Fibroblast of skin of abdomen (primary cell): Measurements from ENCODE around the gene TTC1.

Experiments
- DNase-seq: peaks from one replicate; pipeline ENCODE4 v3.0.0-alpha.2; 2013

The TTC1 gene

DNA sequence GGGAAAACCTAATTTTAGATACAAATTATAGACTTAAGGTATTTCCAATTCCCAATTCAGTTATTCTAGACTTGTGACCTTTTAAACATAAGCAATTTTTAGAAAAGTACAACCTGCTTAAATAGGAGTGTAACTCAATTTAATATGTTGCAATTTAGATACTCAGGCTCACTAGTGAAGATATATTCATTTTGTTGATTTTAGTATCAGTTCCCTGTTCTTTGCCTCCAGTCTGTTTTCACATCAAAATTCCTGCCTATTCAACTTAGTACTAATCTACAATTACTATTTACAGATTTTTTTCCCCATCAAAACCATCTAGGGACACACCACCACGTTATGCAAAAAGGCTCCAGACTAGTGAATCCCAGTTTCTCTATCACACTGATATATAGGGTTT lies 79.9 kb downstream of the TTC1 start:
- DNase-seq: no peak

DNA sequence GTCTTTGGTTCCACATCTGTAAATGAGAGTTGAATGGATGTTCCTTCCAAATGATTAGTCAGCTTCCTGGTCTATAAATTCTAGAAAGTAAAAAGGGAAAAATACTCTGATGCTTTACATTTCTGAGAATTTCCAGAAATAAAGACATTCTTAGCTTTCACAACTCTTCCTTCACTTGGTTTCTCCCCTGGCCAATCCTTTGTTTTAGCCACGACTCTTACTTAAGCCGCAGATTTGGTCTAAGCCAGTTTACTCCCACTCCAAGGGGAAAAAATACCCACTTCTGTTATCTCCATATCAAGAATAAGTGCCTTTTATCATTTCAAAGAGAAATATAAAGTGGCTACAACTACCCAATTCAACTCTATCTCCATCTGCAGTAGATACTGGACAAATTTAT lies 80.6 kb downstream of the TTC1 start:
- DNase-seq: no peak

DNA sequence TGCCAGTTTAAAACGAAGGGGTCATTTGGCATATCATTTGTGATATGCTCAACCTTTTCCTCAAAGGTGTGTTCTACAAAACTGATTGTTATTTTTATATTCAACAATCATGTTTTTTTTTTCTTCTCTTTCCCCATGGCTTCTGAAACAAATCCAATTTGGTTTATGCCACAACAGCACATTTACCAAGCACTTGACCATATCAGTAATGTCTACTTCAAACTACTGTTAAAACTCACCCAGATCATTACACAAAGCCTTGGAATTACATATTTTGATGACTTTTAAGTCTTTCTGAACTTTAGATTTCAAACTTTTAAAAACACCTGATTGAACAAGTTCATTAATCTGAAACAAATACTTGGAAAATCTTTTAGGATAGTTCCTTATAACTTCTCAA lies 81.1 kb downstream of the TTC1 start:
- DNase-seq: no peak

DNA sequence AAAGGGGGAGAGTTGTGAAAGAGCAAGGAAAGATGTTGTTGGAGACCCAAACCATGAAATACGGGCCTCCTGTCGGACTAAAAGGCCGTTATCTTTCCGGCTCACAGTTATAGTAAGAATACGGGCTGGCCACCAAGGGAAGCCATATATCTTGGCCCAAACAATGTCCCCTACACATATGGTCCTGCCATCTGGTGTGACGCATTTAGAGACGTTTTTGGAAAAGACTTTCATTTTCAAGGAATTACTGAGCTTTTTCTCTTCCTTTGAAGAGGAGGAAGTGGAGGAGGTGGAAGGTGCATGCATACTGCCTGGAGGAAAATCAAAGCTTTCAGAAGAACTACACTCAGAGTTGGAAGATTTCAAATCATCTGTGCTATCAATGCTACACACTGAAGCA lies 83.6 kb downstream of the TTC1 start:
- DNase-seq: no peak

DNA sequence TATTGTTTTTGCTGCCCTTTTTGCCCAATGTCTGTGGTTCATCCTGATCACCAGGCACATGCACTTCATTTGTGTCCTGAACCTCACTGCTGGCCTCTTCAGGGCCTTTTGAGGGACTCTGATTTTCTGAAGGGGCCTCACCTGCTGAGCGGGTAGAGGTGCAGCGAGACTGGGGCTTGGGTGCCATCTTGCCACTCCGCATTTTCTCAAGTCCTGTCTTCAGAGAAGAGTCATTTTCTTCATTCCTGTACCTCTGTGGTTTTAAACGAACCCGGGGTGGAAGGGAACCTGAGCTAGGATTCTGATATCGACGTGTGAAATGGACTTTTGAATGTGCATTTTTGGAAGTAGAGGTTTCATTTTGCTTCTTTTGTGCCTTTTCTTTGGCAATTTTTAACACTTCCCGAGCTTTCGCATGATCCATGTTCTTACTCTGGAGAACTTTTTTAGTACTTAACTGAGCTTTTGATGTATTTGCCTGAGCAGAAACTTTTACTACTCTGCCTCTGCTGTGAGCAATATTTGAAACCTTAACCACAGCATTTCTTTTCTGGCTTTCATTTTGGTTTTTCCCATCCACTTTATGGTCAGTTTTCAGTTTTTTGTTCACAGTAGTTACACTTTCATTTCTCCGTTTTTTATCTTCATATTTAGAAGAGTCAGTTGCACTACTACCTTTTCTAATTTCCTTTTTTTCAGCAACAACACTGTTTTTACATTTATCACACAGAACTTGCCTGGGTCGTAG lies 84.2 kb downstream of the TTC1 start:
- DNase-seq: no peak

DNA sequence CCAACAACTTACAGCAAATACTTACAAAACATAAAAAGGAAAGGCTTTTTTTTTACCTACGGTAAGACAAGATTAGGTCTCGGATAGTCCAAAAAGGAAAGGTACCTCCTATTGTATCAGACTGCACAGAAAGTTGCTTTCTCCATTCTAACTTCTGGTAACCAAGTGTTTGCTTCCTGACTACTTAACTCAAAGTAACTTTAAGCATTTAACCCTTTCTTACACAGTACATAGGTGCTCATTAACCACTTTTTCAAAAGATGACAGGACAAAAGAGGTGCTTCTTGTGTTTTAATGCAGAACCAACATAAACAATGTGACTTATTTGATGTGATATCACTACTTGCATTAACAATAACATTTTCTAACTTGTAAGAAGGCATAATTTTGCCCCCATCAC lies 87.2 kb downstream of the TTC1 start:
- DNase-seq: no peak

DNA sequence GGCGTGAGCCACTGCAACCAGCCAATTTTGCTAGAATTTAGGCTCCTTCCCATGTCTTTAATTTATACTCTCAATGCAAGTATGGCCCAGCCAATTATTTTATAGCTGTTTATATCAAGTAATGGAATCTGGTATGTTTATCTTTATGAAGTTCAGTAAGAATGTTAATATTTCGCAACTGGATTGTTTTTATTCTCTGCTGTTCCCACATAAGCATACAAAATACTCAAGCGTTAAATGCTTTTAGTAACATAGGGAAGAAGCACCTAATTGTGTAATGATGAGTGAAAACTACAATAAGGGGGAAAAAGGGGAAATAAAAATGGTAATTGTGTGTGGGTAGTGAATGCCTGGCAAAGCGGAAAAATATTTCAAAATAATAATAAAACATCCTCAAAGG lies 89.1 kb downstream of the TTC1 start:
- DNase-seq: peak; percentile 20

DNA sequence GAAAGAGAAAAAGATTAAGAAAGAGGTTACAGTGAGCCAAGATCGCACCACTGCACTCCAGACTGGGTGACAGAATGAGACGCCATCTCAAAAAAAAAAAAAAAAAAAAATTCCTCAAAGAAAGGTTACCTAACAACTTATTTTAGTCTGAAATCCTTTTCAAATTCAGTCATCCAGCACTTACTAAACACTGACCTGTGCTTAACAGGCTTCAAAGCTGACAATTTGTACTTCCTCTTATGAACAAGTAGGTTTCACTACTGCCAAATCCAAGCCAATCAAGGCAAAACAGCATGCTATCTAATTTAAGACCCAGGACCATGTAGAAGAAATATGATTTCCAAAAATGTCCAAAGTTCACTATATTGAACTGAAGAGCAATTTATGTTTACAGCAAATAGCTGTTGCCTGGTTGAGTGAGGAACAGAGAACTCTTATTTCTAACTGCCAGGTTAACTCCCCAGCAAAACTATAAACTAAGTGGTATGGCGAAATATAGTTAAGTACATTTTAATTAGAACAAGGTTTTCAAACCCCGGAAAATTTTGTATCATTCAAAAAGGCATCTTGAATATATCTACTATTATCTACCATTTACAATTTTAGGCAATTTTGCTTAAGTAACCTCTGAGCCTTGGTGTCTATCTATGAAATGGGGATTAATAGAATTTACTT lies 96.9 kb downstream of the TTC1 start:
- DNase-seq: no peak

DNA sequence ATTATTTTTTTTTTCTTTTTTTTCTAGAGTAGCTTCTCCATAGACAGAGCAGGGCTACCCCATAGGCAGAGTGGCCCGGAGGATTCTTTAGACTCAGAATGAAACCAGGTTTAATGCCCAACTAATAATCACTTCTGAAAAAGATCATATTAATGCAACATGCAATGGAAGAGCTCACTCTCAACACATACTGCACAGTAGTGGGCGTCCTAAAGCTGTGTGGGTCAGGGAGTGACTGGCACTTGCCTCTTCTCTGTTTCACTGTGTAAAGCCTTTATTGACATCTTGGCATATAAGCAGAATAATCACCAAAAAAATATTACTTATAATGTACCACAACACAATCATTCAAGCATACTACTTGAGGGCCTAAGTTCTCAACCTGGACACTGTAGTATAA lies 99.2 kb downstream of the TTC1 start:
- DNase-seq: no peak
